Measurements from ENCODE around the gene HCRTR2.

The HCRTR2 gene

DNA sequence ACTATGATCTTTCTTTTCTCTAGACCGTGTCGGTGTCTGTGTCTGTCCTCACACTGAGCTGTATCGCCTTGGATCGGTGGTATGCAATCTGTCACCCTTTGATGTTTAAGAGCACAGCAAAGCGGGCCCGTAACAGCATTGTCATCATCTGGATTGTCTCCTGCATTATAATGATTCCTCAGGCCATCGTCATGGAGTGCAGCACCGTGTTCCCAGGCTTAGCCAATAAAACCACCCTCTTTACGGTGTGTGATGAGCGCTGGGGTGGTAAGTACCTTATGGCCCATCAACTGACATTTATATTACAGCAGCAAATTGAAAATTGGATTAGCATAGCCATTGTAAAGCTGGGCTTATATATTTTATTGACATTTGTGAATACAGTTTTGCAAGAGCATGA, 80.8 kb downstream of the HCRTR2 start:
- no peaks in the 10 kb centered on the region for H3K9me3 ChIP-seq (ENCODE audit: low read depth, low read length)
- H3K27ac ChIP-seq, result no peak overlapping the region
- no peak overlapping the region for H3K4me3 ChIP-seq
- no peak overlapping the region for H3K9ac ChIP-seq (ENCODE audit: insufficient read length)
- H3K36me3 ChIP-seq (ENCODE audit: insufficient read depth, low read length), result no peaks in the 10 kb centered on the region
- DNase-seq (ENCODE audit: low read depth, low spot score), result no peak
- TF ChIP-seq FOXP2 (optimal IDR thresholded peaks at IDR 0.05; ENCODE audit: control extremely low read depth, extremely low read length, insufficient read depth) (no peak), POLR2AphosphoS5 (IDR thresholded peaks at IDR 0.05; ENCODE audit: borderline replicate concordance, low read depth, low read length) (no peak), EZH2 (IDR thresholded peaks at IDR 0.05) (no peak)

DNA sequence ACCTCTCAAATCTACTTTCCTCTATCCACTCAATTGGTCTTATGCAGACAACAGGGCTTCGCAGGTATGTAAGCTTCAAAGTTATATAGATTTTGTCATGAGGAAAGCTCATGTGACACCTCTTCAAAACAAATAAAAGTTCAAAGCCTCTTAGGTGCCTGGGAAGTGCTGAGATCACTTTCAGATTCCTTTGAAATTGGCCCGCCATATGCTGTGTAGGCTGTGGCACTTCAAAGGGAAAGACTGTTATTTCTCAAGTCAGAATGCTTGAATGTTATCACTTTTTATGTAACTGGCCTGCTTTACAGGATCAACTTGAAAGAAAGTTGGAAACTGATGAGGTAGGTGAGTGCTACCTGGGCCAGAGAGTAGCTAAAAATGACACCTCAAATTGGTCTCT, 85.9 kb downstream of the HCRTR2 start:
- H3K36me3 ChIP-seq (ENCODE audit: insufficient read depth, low read length), result no peaks in the 10 kb centered on the region
- H3K9me3 ChIP-seq (ENCODE audit: low read depth, low read length), result no peaks in the 10 kb centered on the region
- TF ChIP-seq POLR2AphosphoS5 (IDR thresholded peaks at IDR 0.05; ENCODE audit: borderline replicate concordance, low read depth, low read length) (no peak), FOXP2 (optimal IDR thresholded peaks at IDR 0.05; ENCODE audit: control extremely low read depth, extremely low read length, insufficient read depth) (no peak), EZH2 (IDR thresholded peaks at IDR 0.05) (no peak)
- H3K9ac ChIP-seq (ENCODE audit: insufficient read length), result no peak overlapping the region
- no peak overlapping the region for H3K4me3 ChIP-seq
- DNase-seq (ENCODE audit: low read depth, low spot score), result no peak
- no peak overlapping the region for H3K27ac ChIP-seq

DNA sequence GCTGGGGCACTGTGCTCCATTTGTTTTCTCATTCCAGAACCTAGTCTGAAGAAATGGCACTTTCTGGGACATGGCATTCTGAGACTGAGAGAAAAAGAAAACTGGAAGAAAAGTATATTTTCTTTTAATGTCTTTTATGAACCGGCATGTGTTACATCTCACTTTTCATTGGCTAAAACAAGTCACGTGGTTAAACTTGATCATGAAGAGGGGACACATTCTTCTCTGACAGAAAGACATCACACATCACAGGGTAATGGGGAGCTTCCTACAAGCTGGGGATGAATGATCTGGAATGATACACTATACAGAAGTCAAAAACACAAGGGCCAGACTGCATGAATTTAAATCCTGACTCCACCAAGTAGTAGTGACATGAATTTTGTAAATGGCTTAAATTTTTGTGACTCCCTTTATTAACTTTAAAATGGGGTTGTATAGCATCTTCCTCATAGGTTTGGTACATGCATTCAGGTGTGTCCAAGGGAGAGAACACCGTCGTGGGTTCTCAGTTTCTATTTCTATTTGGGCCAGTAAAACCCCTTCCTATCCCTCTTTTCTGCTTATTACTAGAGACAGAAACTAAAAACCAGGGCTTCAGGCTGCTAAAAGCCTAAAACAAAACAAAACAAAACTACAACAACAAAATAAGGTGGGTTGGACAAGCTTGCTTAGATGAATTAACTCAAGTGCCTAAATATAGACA, 91.2 kb downstream of the HCRTR2 start:
- no peak for DNase-seq (ENCODE audit: low read depth, low spot score)
- no peak overlapping the region for H3K27ac ChIP-seq
- H3K4me3 ChIP-seq, result no peak overlapping the region
- H3K36me3 ChIP-seq (ENCODE audit: insufficient read depth, low read length), result no peaks in the 10 kb centered on the region
- H3K9me3 ChIP-seq (ENCODE audit: low read depth, low read length), result no peaks in the 10 kb centered on the region; the same call in 1 of the 2 replicates
- TF ChIP-seq EZH2 (IDR thresholded peaks at IDR 0.05) (no peak), FOXP2 (optimal IDR thresholded peaks at IDR 0.05; ENCODE audit: control extremely low read depth, extremely low read length, insufficient read depth) (no peak), POLR2AphosphoS5 (IDR thresholded peaks at IDR 0.05; ENCODE audit: borderline replicate concordance, low read depth, low read length) (no peak)
- H3K9ac ChIP-seq (ENCODE audit: insufficient read length), result no peak overlapping the region

DNA sequence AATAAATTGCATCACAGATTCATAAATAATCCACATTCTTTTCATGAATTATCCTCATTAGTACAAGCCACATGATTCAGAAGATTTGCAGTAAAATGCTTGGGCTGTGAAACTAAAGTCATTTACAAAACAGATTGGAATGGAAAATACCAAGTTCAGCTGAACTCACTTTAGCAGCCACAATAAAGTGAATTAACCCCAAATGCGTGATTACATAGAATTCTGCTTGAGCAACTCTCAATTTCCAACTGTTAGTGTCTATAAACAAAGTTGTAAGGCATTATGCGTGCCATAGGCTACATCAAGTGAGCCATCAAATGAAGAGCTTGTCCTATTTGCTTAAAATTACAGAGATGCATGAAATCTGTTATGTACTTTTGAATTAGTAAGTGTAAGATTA, 92.6 kb downstream of the HCRTR2 start:
- Histone ChIP-seq H3K27ac (no peak overlapping the region), H3K36me3 (ENCODE audit: insufficient read depth, low read length) (no peaks in the 10 kb centered on the region), H3K9ac (ENCODE audit: insufficient read length) (no peak overlapping the region), H3K9me3 (ENCODE audit: low read depth, low read length) (no peaks in the 10 kb centered on the region; the same call in 1 of the 2 replicates), H3K4me3 (no peak overlapping the region)
- no peak for TF ChIP-seq EZH2 (IDR thresholded peaks at IDR 0.05)
- TF ChIP-seq POLR2AphosphoS5 (IDR thresholded peaks at IDR 0.05; ENCODE audit: borderline replicate concordance, low read depth, low read length), result no peak
- TF ChIP-seq FOXP2 (optimal IDR thresholded peaks at IDR 0.05; ENCODE audit: control extremely low read depth, extremely low read length, insufficient read depth), result no peak
- no peak for DNase-seq (ENCODE audit: low read depth, low spot score)

DNA sequence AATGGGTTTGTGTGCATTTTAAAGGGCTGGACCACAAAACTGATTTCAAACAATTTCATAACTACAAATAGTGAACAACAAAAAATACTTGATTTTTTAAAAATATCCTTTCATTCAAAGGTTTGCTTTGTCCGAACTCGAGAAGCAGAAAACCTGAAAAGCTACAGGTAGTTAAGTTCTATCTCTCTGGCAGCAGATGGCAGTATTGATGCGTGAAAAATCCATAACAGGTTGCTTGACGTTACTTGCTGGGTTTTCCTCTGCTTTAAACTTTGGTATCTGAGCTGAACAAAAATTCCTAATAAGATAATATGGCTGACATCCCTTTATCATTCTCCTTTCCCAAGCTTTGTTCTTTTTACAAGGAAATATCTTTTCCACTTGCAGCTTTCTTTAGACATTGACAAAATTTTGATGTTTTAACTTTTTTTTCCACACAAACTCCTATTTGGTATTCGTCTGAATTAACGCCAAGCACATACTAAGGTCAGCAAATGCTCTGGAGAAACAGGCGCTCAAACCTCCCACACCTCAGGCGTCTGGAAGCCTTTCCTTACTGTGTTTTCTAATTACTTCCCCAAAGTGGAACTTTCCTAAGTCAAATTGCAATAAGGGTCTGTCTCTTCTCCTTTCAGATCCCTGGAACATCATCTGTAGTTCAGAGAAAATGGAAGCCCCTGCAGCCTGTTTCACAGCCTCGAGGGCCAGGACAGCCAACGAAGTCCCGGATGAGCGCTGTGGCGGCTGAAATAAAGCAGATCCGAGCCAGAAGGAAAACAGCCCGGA, 102.6 kb downstream of the HCRTR2 start:
- Histone ChIP-seq H3K27ac (peak overlapping the region; percentile 92), H3K9ac (ENCODE audit: insufficient read length) (peak overlapping the region; percentile 70), H3K9me3 (ENCODE audit: low read depth, low read length) (no peaks in the 10 kb centered on the region), H3K4me3 (peak overlapping the region; percentile 69), H3K36me3 (ENCODE audit: insufficient read depth, low read length) (no peaks in the 10 kb centered on the region)
- no peak for TF ChIP-seq POLR2AphosphoS5 (IDR thresholded peaks at IDR 0.05; ENCODE audit: borderline replicate concordance, low read depth, low read length)
- no peak for TF ChIP-seq EZH2 (IDR thresholded peaks at IDR 0.05)
- no peak for TF ChIP-seq FOXP2 (optimal IDR thresholded peaks at IDR 0.05; ENCODE audit: control extremely low read depth, extremely low read length, insufficient read depth)
- DNase-seq (ENCODE audit: low read depth, low spot score), result peak; percentile 87

DNA sequence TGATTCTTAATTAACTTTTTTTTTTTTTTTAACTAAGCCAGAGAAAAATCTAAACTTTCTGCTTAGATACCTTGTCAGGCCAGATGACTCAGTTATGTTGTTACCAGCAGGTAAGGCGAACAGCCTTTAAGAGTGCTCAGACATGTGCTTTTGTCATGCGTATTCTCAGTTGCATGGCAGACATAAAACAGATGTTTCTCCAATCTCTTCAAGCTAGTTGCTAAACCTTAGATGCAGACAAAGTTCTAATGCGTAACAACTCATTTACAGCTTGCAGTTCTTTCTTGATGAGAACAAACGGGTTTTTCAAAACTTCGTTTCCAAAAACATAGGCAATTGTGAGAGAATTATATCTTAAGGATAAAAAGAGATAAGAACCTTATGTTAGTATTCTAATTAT, 103.3 kb downstream of the HCRTR2 start:
- Histone ChIP-seq H3K4me3 (peak overlapping the region; percentile 69), H3K36me3 (ENCODE audit: insufficient read depth, low read length) (no peaks in the 10 kb centered on the region), H3K27ac (peak overlapping the region; percentile 92), H3K9me3 (ENCODE audit: low read depth, low read length) (no peaks in the 10 kb centered on the region), H3K9ac (ENCODE audit: insufficient read length) (peak overlapping the region; percentile 27)
- TF ChIP-seq FOXP2 (optimal IDR thresholded peaks at IDR 0.05; ENCODE audit: control extremely low read depth, extremely low read length, insufficient read depth), result no peak
- no peak for TF ChIP-seq EZH2 (IDR thresholded peaks at IDR 0.05)
- no peak for TF ChIP-seq POLR2AphosphoS5 (IDR thresholded peaks at IDR 0.05; ENCODE audit: borderline replicate concordance, low read depth, low read length)
- no peak for DNase-seq (ENCODE audit: low read depth, low spot score)

DNA sequence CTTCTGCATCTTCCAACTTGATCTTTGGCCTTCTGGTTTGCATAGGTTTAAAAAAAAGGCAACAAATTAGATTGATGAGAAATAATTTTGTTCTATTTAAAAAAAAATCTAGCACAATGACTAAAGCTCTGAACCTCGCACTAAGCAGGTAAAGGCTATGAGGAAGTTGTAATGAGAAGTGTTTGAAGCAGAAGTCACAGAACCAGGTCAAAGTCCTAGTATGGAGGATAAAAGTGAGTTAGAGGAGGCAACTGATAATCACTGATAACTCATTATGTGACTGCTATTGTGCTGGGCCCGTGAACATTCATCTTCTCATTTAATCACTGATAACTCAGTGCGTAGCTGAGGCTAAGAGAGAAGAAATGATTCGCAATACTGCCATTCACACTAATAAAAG, 106.9 kb downstream of the HCRTR2 start:
- Histone ChIP-seq H3K9ac (ENCODE audit: insufficient read length) (no peak overlapping the region), H3K4me3 (no peak overlapping the region), H3K36me3 (ENCODE audit: insufficient read depth, low read length) (no peaks in the 10 kb centered on the region), H3K27ac (no peak overlapping the region), H3K9me3 (ENCODE audit: low read depth, low read length) (no peaks in the 10 kb centered on the region)
- TF ChIP-seq EZH2 (IDR thresholded peaks at IDR 0.05) (no peak), FOXP2 (optimal IDR thresholded peaks at IDR 0.05; ENCODE audit: control extremely low read depth, extremely low read length, insufficient read depth) (no peak), POLR2AphosphoS5 (IDR thresholded peaks at IDR 0.05; ENCODE audit: borderline replicate concordance, low read depth, low read length) (no peak)
- DNase-seq (ENCODE audit: low read depth, low spot score), result no peak

DNA sequence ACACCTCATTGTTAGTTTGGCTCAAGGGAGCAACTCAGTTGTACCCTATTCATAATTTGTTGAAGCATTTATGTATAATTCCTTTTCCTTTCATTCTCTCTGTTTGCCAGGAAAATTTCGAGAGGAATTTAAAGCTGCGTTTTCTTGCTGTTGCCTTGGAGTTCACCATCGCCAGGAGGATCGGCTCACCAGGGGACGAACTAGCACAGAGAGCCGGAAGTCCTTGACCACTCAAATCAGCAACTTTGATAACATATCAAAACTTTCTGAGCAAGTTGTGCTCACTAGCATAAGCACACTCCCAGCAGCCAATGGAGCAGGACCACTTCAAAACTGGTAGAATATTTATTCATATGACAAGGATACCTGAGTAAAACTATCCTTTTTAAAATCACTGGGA, 107.8 kb downstream of the HCRTR2 start:
- H3K9ac ChIP-seq (ENCODE audit: insufficient read length), result no peak overlapping the region
- no peak overlapping the region for H3K27ac ChIP-seq
- no peak overlapping the region for H3K4me3 ChIP-seq
- H3K36me3 ChIP-seq (ENCODE audit: insufficient read depth, low read length), result no peaks in the 10 kb centered on the region
- DNase-seq (ENCODE audit: low read depth, low spot score), result no peak
- H3K9me3 ChIP-seq (ENCODE audit: low read depth, low read length), result no peaks in the 10 kb centered on the region
- no peak for TF ChIP-seq POLR2AphosphoS5 (IDR thresholded peaks at IDR 0.05; ENCODE audit: borderline replicate concordance, low read depth, low read length)
- no peak for TF ChIP-seq EZH2 (IDR thresholded peaks at IDR 0.05)
- no peak for TF ChIP-seq FOXP2 (optimal IDR thresholded peaks at IDR 0.05; ENCODE audit: control extremely low read depth, extremely low read length, insufficient read depth)
